Ascending aorta (tissue), 2 donors: ENCODE data around the gene GP1BA. TPM values are rescaled to one million over a fixed set of nuclear protein-coding genes. Genes with fewer than 3 reads are reported as not detected.

Experiments
- DNase-seq, 2 donors: peaks; one replicate each; pipeline ENCODE4 v3.0.0-alpha.2; 2019; ENCODE audit warnings: low spot score in 2 of 2
- H3K27ac ChIP-seq, 2 donors: fragments of 200-600 bp; sonication (generic); one replicate each; pipeline ENCODE4 v1.5.1; 2016 to 2017; ENCODE audit warnings: mild to moderate bottlenecking in 1 of 2
- H3K27me3 ChIP-seq: fragments of 200-600 bp; sonication (generic); one replicate; pipeline ENCODE4 v1.5.1; 2017
- H3K36me3 ChIP-seq, 2 donors: fragments of 200-600 bp; sonication (generic); one replicate each; pipeline ENCODE4 v1.5.1; 2016
- H3K4me1 ChIP-seq, 2 donors: fragments of 200-600 bp; sonication (generic); one replicate each; pipeline ENCODE4 v1.5.1; 2016 to 2017; ENCODE audit warnings: mild to moderate bottlenecking in 1 of 2
- H3K4me3 ChIP-seq, 2 donors: fragments of 200-600 bp; sonication (generic); one replicate each; pipeline ENCODE4 v1.5.1; 2016 to 2017; ENCODE audit warnings: mild to moderate bottlenecking in 1 of 2
- H3K9me3 ChIP-seq, 2 donors: fragments of 200-600 bp; sonication (generic); one replicate each; pipeline ENCODE4 v1.5.1; 2016
- CTCF ChIP-seq, 3 experiments: fragments of 200-600 bp in 2 of 3; fragments of 450-650 bp in 1 of 3; sonication (generic) in 2 of 3; IDR thresholded peaks; one replicate each; pipeline ENCODE4 v1.5.1; 2016 to 2019; ENCODE audit warnings: antibody characterized with exemption in 3 of 3, mild to moderate bottlenecking in 1 of 3, moderate library complexity in 1 of 3
- intact Hi-C: fragments of 100-400 bp; cut with DNase I; formaldehyde crosslinking; loops from one replicate; pipeline ENCODE4 v1.15.1; 2023
- total RNA-seq: library from RNA; depleted of rRNA; stranded (reverse); fragments of >200 nt; gene quantifications from one replicate; pipeline ENCODE4 v1.1.0, GENCODE V29; 2016

The GP1BA gene
- total RNA-seq, 1 donor from 2014 or later, result not detected

- intact Hi-C loops, result no loop called here
- Histone ChIP-seq H3K36me3 (peaks cover 18 to 20% of the 10 kb centered on the region in 2 donors), H3K27ac (no peak overlapping the region), H3K4me3 (no peak overlapping the region), H3K4me1 (peaks cover 11 to 15% of the 10 kb centered on the region in 2 donors), H3K27me3 (no peaks in the 10 kb centered on the region), H3K9me3 (no peaks in the 10 kb centered on the region)
- no peak for DNase-seq
- no peak for TF ChIP-seq CTCF (IDR thresholded peaks at IDR 0.05)
Measured at GRCh38 chr17:4936436-4936835, 4.4 kb downstream of the GP1BA start.

GRCh38 chr17:4937553-4937952 is 5.5 kb downstream of the GP1BA start:
- intact Hi-C loops, result no loop called here
- Histone ChIP-seq H3K27ac (no peak overlapping the region), H3K4me3 (no peak overlapping the region), H3K9me3 (no peaks in the 10 kb centered on the region), H3K36me3 (peaks cover 18 to 29% of the 10 kb centered on the region in 2 donors), H3K4me1 (peaks cover 11 to 22% of the 10 kb centered on the region in 2 donors), H3K27me3 (no peaks in the 10 kb centered on the region)
- DNase-seq, result no peak
- TF ChIP-seq CTCF (IDR thresholded peaks at IDR 0.05), result no peak

GRCh38 chr17:4938069-4938491 is 6.0 kb downstream of the GP1BA start:
- intact Hi-C loops, result loop anchor here (2.0 kb wide), 1 partner anchor 35 kb away; the partner anchor contains the start of gene CHRNE
- peaks cover 11 to 22% of the 10 kb centered on the region in 2 donors for H3K4me1 ChIP-seq

GRCh38 chr17:4938688-4939545 is 6.8 kb downstream of the GP1BA start:
- DNase-seq, result no peak
- peaks cover 29 to 41% of the 10 kb centered on the region in 2 donors for H3K36me3 ChIP-seq
- intact Hi-C loops, result loop anchor here (1.0 to 2.0 kb wide), 2 partner anchors 36 to 58 kb away; partner anchors contain the start of genes CHRNE, INCA1 and KIF1C
- no peaks in the 10 kb centered on the region for H3K27me3 ChIP-seq
- H3K27ac ChIP-seq, result peak overlapping the region; percentile 88 to 92
- H3K4me3 ChIP-seq, result peak overlapping the region; percentile 79 to 82
- no peak for TF ChIP-seq CTCF (IDR thresholded peaks at IDR 0.05)
- no peaks in the 10 kb centered on the region for H3K9me3 ChIP-seq
- H3K4me1 ChIP-seq, result peaks cover 11 to 22% of the 10 kb centered on the region in 2 donors

More at GRCh38 chr17:4938069-4938491, 6.0 kb downstream of the GP1BA start:
- H3K36me3 ChIP-seq, result peaks cover 21 to 34% of the 10 kb centered on the region in 2 donors
- no peaks in the 10 kb centered on the region for H3K27me3 ChIP-seq
- no peaks in the 10 kb centered on the region for H3K9me3 ChIP-seq
- peak overlapping the region in 1 of 2 donors; percentile 92 for H3K27ac ChIP-seq
- no peak overlapping the region for H3K4me3 ChIP-seq
- DNase-seq, result no peak
- no peak for TF ChIP-seq CTCF (IDR thresholded peaks at IDR 0.05)

GRCh38 chr17:4939546-4939795 is 7.4 kb downstream of the GP1BA start:
- intact Hi-C loops, result loop anchor here (1.0 to 2.0 kb wide), 2 partner anchors 37 to 58 kb away; partner anchors contain the start of genes CHRNE, INCA1 and KIF1C
- H3K4me1 ChIP-seq, result peaks cover 11 to 27% of the 10 kb centered on the region in 2 donors
- no peaks in the 10 kb centered on the region for H3K9me3 ChIP-seq
- peak overlapping the region; percentile 88 to 92 for H3K27ac ChIP-seq
- peaks cover 34 to 46% of the 10 kb centered on the region in 2 donors for H3K36me3 ChIP-seq
- H3K4me3 ChIP-seq, result peak overlapping the region; percentile 79 to 82
- H3K27me3 ChIP-seq, result no peaks in the 10 kb centered on the region
- TF ChIP-seq CTCF (IDR thresholded peaks at IDR 0.05), result no peak
- peak in 1 of 2 donors; percentile 70 for DNase-seq
